ENCODE measurements around the gene CD163.

- TF ChIP-seq, protein P1, sequence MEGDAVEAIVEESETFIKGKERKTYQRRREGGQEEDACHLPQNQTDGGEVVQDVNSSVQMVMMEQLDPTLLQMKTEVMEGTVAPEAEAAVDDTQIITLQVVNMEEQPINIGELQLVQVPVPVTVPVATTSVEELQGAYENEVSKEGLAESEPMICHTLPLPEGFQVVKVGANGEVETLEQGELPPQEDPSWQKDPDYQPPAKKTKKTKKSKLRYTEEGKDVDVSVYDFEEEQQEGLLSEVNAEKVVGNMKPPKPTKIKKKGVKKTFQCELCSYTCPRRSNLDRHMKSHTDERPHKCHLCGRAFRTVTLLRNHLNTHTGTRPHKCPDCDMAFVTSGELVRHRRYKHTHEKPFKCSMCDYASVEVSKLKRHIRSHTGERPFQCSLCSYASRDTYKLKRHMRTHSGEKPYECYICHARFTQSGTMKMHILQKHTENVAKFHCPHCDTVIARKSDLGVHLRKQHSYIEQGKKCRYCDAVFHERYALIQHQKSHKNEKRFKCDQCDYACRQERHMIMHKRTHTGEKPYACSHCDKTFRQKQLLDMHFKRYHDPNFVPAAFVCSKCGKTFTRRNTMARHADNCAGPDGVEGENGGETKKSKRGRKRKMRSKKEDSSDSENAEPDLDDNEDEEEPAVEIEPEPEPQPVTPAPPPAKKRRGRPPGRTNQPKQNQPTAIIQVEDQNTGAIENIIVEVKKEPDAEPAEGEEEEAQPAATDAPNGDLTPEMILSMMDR (IDR thresholded peaks at IDR 0.05), result no peak
- no peak for TF ChIP-seq POLR2A (IDR thresholded peaks at IDR 0.05)
These were observed 31.5 kb downstream of the CD163 start for GRCh38 chr12:7472060-7472459.

All from testis (tissue), 2 donors.